Ovary (tissue), 9 donors: ENCODE results near the gene BOK. TPM values are rescaled to one million over a fixed set of nuclear protein-coding genes. Genes with fewer than 3 reads are reported as not detected.
A peak's percentile ranks its signal among the peaks of the same experiment; 100 is the strongest.

Experiments
- DNase-seq, 5 donors: peaks; one replicate each; pipeline ENCODE4 v3.0.0-alpha.2; 2019 to 2020
- H3K27ac ChIP-seq, 2 donors: fragments of 200-600 bp; one replicate each; pipeline versions ENCODE4 v1.5.1 to v1.8.0; 2019 to 2022
- H3K27me3 ChIP-seq: fragments of 200-600 bp; one replicate; pipeline ENCODE4 v1.8.0; 2022
- H3K36me3 ChIP-seq: fragments of 200-600 bp; sonication (generic); one replicate; pipeline ENCODE4 v1.5.1; 2019
- H3K4me1 ChIP-seq: one replicate; pipeline ENCODE4 v1.8.1; 2013; ENCODE audit warnings: mild to moderate bottlenecking, moderate library complexity; ENCODE audit not compliant: insufficient read depth
- H3K4me3 ChIP-seq: fragments of 200-600 bp; sonication (generic); one replicate; pipeline ENCODE4 v1.5.1; 2017
- H3K9me3 ChIP-seq, 2 donors: fragments of 200-600 bp in 1 of 2; sonication (generic) in 1 of 2; one replicate each; pipeline versions ENCODE4 v1.5.1 to v1.8.1; 2013 to 2019; ENCODE audit warnings: mild to moderate bottlenecking in 1 of 2, moderate library complexity in 1 of 2
- EP300 ChIP-seq: sonication (generic); formaldehyde crosslinking; IDR thresholded peaks from one replicate; pipeline ENCODE4 v1.6.1; 2017; ENCODE audit warnings: antibody characterized with exemption
- POLR2A ChIP-seq: fragments of 450-650 bp; IDR thresholded peaks from one replicate; pipeline ENCODE4 v1.6.1; 2017; ENCODE audit warnings: antibody characterized with exemption, mild to moderate bottlenecking, moderate library complexity
- WGBS, 3 donors: extraction: QIAGEN DNeasy Blood & Tissue Kit in 1 of 3; methylation state at CpG; one replicate each; pipeline versions ENCODE4 v1.1.5 to v1.1.7; 2013 to 2017; 5-methylcytosine and 5-hydroxymethylcytosine counted together
- intact Hi-C, 4 donors: fragments of 100-400 bp; cut with DNase I; formaldehyde crosslinking; loops; one replicate each; pipeline versions ENCODE4 v1.11.0 to v1.15.1; 2022 to 2023
- polyA plus RNA-seq, 2 donors: library from polyadenylated mRNA; stranded (reverse); fragments of 200-250 nt in 1 of 2; fragments of 350-450 nt in 1 of 2; fragmentation: Illumina TruSeq in 1 of 2; extraction: RNeasy Lipid Tissue Mini Kit (QIAGEN cat#74804) in 1 of 2; gene quantifications; one replicate each; pipeline ENCODE4 v1.2.3, GENCODE V29; 2013 to 2014
- total RNA-seq, 7 donors: library from RNA; depleted of rRNA in 2 of 7; stranded (reverse); fragments of >200 nt in 2 of 7; fragmentation: NEBNext Ultra II Directional in 3 of 7; extraction: Animal tissue kit (Norgen Biotek cat#: 25700) in 3 of 7; gene quantifications; one replicate each; pipeline versions ENCODE4 v1.1.0 to v1.2.4, GENCODE V29; 2016 to 2023
- TF ChIP-seq, protein P1 (sequence below), 3 donors: fragments of 450-650 bp in 2 of 3; fragments of 200-600 bp in 1 of 3; IDR thresholded peaks; one replicate each; pipeline versions ENCODE4 v1.5.1 to v1.8.0; 2016 to 2022; ENCODE audit warnings: antibody characterized with exemption in 3 of 3, mild to moderate bottlenecking in 1 of 3
- donor health status: DM: no; HTN: no; CAD: no; lungs with moderate emphysema.
- donor health status: DM: no; HTN: no; CAD: no.
- donor health status: Bipolar disorder and iron deficiency.
- donor health status: DM: yes; HTN: yes; CAD: no.
- donor health status: DM: no; HTN: no; CAD: no.
- donor health status: DM: yes; HTN: yes; CAD: no.

BOK gene
- total and polyA plus RNA-seq, 9 donors, result 4.8 to 20.6 (median 13.5) TPM

- H3K27me3 ChIP-seq, result no peaks in the 10 kb centered on the region
- H3K36me3 ChIP-seq, result no peaks in the 10 kb centered on the region
- no peak overlapping the region for H3K4me3 ChIP-seq
- H3K9me3 ChIP-seq, result no peaks in the 10 kb centered on the region
- intact Hi-C loops, result no loop called here
- no peak overlapping the region for H3K27ac ChIP-seq
- peaks cover 3% of the 10 kb centered on the region for H3K4me1 ChIP-seq
- no peak for TF ChIP-seq POLR2A
- TF ChIP-seq, protein P1, sequence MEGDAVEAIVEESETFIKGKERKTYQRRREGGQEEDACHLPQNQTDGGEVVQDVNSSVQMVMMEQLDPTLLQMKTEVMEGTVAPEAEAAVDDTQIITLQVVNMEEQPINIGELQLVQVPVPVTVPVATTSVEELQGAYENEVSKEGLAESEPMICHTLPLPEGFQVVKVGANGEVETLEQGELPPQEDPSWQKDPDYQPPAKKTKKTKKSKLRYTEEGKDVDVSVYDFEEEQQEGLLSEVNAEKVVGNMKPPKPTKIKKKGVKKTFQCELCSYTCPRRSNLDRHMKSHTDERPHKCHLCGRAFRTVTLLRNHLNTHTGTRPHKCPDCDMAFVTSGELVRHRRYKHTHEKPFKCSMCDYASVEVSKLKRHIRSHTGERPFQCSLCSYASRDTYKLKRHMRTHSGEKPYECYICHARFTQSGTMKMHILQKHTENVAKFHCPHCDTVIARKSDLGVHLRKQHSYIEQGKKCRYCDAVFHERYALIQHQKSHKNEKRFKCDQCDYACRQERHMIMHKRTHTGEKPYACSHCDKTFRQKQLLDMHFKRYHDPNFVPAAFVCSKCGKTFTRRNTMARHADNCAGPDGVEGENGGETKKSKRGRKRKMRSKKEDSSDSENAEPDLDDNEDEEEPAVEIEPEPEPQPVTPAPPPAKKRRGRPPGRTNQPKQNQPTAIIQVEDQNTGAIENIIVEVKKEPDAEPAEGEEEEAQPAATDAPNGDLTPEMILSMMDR (IDR thresholded peaks at IDR 0.05), result no peak
- no peak for TF ChIP-seq EP300
- peak in 1 of 5 donors; percentile 26 for DNase-seq
- 86 to 88% (median 87%) methylated on average over 12 of the region's 12 CpGs for WGBS, 3 donors
Observed at GRCh38 chr2:241573741-241574140, 15.2 kb downstream of the BOK start.

DNA sequence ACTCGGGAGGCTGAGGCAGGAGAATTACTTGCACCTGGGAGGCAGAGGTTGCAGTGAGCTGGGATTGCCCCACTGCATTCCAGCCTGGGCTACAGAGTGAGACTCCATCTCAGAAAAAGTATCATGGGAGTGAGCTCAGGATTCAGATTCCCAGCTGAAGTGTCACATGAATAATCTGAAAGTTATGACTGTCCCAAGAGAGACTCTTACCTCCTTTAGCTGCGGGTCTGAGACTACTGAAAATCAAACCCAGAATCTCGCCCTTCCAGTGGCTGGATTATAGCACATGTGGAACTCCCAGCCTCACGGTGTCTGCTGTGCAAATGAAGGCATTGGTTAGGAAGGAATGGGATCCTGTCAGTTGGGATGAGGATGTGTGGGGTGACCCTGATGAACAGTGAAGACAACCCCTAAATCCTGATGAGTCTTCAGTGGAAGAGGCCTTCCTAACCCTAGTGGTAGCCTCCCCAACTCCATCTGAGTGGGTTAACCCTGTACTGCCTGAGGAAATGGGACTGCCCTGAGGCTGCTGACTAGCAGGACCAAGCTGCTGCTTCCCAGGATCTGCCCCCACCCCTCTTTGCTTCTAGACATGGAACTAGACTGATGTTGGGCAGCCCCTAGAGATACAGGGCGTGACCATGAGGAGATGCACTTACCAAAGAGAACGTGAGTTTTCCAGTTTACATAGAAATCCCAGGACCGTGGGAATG is 16.5 kb downstream of the BOK start:
- Histone ChIP-seq H3K27me3 (no peaks in the 10 kb centered on the region), H3K9me3 (no peaks in the 10 kb centered on the region), H3K4me1 (peaks cover 3% of the 10 kb centered on the region), H3K36me3 (no peaks in the 10 kb centered on the region), H3K27ac (no peak overlapping the region), H3K4me3 (no peak overlapping the region)
- TF ChIP-seq, protein P1 (IDR thresholded peaks at IDR 0.05), result no peak
- no peak for TF ChIP-seq POLR2A
- 87 to 90% (median 89%) methylated on average over 7 of the region's 7 CpGs for WGBS, 3 donors
- intact Hi-C loops, result no loop called here
- DNase-seq, result peak in 1 of 5 donors; percentile 7

- H3K27ac ChIP-seq, result no peak overlapping the region
- no peaks in the 10 kb centered on the region for H3K27me3 ChIP-seq
- H3K4me1 ChIP-seq, result peaks cover 3% of the 10 kb centered on the region
- no peak overlapping the region for H3K4me3 ChIP-seq
- intact Hi-C loops, result no loop called here
- TF ChIP-seq, protein P1 (IDR thresholded peaks at IDR 0.05), result no peak
- TF ChIP-seq EP300, result no peak
- TF ChIP-seq POLR2A, result no peak
- DNase-seq, result peak in 1 of 5 donors; percentile 7
- 66 to 74% (median 72%) methylated on average over 5 of the region's 5 CpGs for WGBS, 3 donors
- no peaks in the 10 kb centered on the region for H3K9me3 ChIP-seq
- no peaks in the 10 kb centered on the region for H3K36me3 ChIP-seq
Observed at GRCh38 chr2:241575624-241576292, 17.2 kb downstream of the BOK start.

DNA sequence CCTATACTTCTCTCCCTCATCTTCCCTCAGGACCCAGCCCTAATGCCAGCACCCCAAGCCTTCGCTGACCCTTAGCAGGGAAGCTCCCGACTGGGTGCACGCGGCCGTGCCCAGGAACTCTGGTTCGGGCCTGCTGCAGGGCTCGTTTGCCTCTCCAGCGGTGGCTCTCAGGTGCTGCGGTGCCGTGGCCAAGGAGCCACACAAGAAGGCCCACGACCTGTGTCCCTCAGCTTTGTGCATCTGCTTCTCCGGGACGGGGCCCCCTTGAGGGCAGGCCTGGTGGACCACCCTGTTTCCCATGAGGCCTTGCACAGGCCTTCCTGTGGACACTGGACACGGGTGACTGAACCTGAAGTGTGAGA is 17.7 kb downstream of the BOK start:
- DNase-seq, result peak in 1 of 5 donors; percentile 34
- no peaks in the 10 kb centered on the region for H3K9me3 ChIP-seq
- WGBS, 3 donors, result 75 to 87% (median 82%) methylated on average over 14 of the region's 14 CpGs
- H3K27me3 ChIP-seq, result no peaks in the 10 kb centered on the region
- peaks cover 3% of the 10 kb centered on the region for H3K4me1 ChIP-seq
- H3K36me3 ChIP-seq, result no peaks in the 10 kb centered on the region
- no peak overlapping the region for H3K4me3 ChIP-seq
- H3K27ac ChIP-seq, result no peak overlapping the region
- TF ChIP-seq, protein P1 (IDR thresholded peaks at IDR 0.05), result no peak
- TF ChIP-seq EP300, result no peak
- TF ChIP-seq POLR2A, result no peak
- intact Hi-C loops, result no loop called here
